ENCODE results near the gene GRIA4. TPM values are rescaled to one million over a fixed set of nuclear protein-coding genes. Genes with fewer than 3 reads are reported as not detected.

Gene GRIA4
- total RNA-seq, 1 donor from 2014 or later, result not detected

DNA sequence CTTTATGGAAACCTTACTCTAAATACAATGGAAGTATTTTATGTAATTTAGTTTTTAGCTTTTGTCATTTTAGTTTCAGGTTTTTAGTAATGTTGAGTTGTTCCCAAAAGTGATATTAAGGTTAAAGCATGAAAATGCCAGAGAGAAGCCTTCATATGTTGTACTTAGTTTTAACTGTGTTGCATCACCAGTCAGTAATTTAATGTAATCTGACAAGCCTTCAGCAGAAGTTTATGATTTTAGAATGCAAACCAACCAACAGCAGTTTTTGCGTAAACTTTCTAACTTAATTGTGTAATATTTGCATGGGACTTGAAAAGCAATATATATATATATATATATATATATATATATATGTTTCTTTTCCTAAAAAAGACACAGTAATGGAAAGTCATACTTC lies 301.6 kb downstream of the GRIA4 start:
- Histone ChIP-seq H3K9me3 (no peaks in the 10 kb centered on the region), H3K4me1 (no peaks in the 10 kb centered on the region), H3K36me3 (no peaks in the 10 kb centered on the region), H3K27ac (no peak overlapping the region), H3K4me3 (no peak overlapping the region), H3K27me3 (no peaks in the 10 kb centered on the region)
- intact Hi-C loops (cut with DNase I), result no loop called here
- no peak for DNase-seq (ENCODE audit: extremely low spot score in 2 of 2)
- TF ChIP-seq CTCF (IDR thresholded peaks at IDR 0.05) (no peak), POLR2A (IDR thresholded peaks at IDR 0.05) (no peak), POLR2AphosphoS5 (IDR thresholded peaks at IDR 0.05; ENCODE audit: insufficient read depth in 1 of 2, low read depth in 1 of 2) (no peak)

GRCh38 chr11:105912666-105913065 lies 302.8 kb downstream of the GRIA4 start:
- H3K27me3 ChIP-seq, result no peaks in the 10 kb centered on the region
- H3K27ac ChIP-seq, result no peak overlapping the region
- no peak overlapping the region for H3K4me3 ChIP-seq
- no peaks in the 10 kb centered on the region for H3K4me1 ChIP-seq
- no peaks in the 10 kb centered on the region for H3K36me3 ChIP-seq
- no peak for TF ChIP-seq POLR2AphosphoS5 (IDR thresholded peaks at IDR 0.05; ENCODE audit: insufficient read depth in 1 of 2, low read depth in 1 of 2)
- TF ChIP-seq POLR2A (IDR thresholded peaks at IDR 0.05), result no peak
- TF ChIP-seq CTCF (IDR thresholded peaks at IDR 0.05), result no peak
- no peaks in the 10 kb centered on the region for H3K9me3 ChIP-seq
- DNase-seq (ENCODE audit: extremely low spot score in 2 of 2), result no peak
- intact Hi-C loops (cut with DNase I), result no loop called here

DNA sequence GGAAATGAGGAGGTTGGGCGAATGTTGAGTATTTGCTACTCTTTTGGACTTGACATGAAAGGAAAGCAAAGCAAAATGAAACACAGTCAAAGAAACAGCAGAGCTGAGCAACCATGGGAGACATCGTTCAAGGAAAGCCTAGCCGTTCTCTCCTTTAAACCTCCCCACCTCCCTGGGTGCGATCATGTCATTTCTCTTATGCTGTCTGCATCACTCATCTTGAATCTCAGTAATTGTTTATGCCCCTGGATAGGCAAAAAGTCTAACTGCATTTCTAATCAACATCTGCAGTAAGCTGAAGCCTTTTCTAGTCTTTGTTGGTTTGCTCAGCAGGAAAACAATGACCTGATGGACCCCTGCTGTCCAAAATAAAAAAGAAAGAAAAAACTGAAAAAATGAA lies 305.1 kb downstream of the GRIA4 start:
- Histone ChIP-seq H3K9me3 (no peaks in the 10 kb centered on the region), H3K4me3 (no peak overlapping the region), H3K36me3 (no peaks in the 10 kb centered on the region), H3K27me3 (no peaks in the 10 kb centered on the region), H3K27ac (no peak overlapping the region), H3K4me1 (no peaks in the 10 kb centered on the region)
- no peak for DNase-seq (ENCODE audit: extremely low spot score in 2 of 2)
- intact Hi-C loops (cut with DNase I), result no loop called here
- TF ChIP-seq CTCF (IDR thresholded peaks at IDR 0.05), result no peak
- no peak for TF ChIP-seq POLR2AphosphoS5 (IDR thresholded peaks at IDR 0.05; ENCODE audit: insufficient read depth in 1 of 2, low read depth in 1 of 2)
- no peak for TF ChIP-seq POLR2A (IDR thresholded peaks at IDR 0.05)

DNA sequence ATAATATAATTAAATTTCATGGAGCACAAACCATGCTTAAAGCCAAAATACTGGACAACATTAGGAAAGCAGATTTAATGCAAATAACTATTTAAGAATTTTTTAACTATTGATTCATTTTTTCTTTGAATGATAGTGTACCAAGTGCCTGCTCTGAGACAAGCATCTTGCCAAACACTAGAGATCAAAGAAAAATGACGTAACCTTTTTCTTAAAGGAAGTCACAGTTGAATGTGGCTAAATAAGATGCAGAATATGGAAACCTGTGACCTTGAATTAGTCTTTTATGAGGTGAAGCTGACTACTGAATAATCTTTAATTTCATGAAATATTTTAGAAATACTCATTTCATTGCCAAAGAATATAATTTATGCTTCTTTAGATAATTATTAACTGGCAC lies 308.2 kb downstream of the GRIA4 start:
- H3K4me3 ChIP-seq, result no peak overlapping the region
- no peaks in the 10 kb centered on the region for H3K4me1 ChIP-seq
- no peaks in the 10 kb centered on the region for H3K36me3 ChIP-seq
- H3K27me3 ChIP-seq, result no peaks in the 10 kb centered on the region
- no peaks in the 10 kb centered on the region for H3K9me3 ChIP-seq
- intact Hi-C loops (cut with DNase I), result no loop called here
- no peak for TF ChIP-seq CTCF (IDR thresholded peaks at IDR 0.05)
- TF ChIP-seq POLR2AphosphoS5 (IDR thresholded peaks at IDR 0.05; ENCODE audit: insufficient read depth in 1 of 2, low read depth in 1 of 2), result no peak
- TF ChIP-seq POLR2A (IDR thresholded peaks at IDR 0.05), result no peak
- no peak overlapping the region for H3K27ac ChIP-seq
- DNase-seq (ENCODE audit: extremely low spot score in 2 of 2), result no peak

GRCh38 chr11:105918600-105918999 lies 308.7 kb downstream of the GRIA4 start:
- H3K27me3 ChIP-seq, result no peaks in the 10 kb centered on the region
- no peaks in the 10 kb centered on the region for H3K4me1 ChIP-seq
- no peaks in the 10 kb centered on the region for H3K36me3 ChIP-seq
- intact Hi-C loops (cut with DNase I), result no loop called here
- no peaks in the 10 kb centered on the region for H3K9me3 ChIP-seq
- H3K4me3 ChIP-seq, result no peak overlapping the region
- DNase-seq (ENCODE audit: extremely low spot score in 2 of 2), result no peak
- TF ChIP-seq CTCF (IDR thresholded peaks at IDR 0.05) (no peak), POLR2A (IDR thresholded peaks at IDR 0.05) (no peak)
- H3K27ac ChIP-seq, result no peak overlapping the region
